GM21367 (cell line): ENCODE measurements around the gene AGRP.

Experiments used
- ATAC-seq: cut with Tn5 transposase; IDR thresholded peaks from one replicate; pipeline ENCODE4 v1.9.1; 2021; ENCODE audit not compliant: unreplicated experiment

Gene AGRP

DNA sequence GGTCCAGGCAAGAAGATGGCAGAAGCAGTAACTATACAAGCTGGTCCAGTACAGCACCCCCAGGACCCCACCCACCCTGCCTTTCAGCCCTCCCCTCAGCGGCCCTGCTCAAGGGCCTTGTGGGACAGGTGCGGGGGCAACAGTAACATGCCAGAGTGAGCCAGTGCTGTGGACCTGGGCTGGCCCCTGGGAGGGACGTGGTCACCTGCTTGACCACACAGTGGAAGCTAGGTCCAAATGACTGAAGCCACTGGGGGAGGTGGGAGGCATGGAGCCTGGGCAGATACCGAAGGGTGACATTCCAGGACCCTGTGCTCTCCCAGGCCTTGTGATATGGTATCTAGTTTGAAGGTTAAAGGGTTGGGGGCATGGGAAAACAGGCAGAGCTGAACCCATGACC is 19.7 kb downstream of the AGRP start:
- no peak for ATAC-seq

DNA sequence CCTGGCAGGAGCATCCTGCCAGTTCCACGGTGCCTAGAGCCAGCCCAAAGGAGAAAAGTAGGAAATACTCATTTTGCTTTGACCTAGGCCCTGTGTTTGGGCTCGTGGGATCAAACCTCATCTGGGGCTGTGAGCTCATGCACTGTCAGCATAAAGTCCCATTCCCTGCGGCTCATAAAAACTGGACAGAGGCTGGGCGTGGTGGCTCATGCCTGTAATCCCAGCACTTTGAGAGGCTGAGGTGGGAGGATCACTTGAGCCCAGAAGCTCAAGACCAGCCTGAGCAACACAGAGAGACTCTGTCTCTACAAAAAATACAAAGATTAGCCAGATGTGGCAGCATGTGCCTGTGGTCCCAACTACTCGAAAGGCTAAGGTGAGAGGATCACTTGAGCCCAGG is 20.3 kb downstream of the AGRP start:
- no peak for ATAC-seq

DNA sequence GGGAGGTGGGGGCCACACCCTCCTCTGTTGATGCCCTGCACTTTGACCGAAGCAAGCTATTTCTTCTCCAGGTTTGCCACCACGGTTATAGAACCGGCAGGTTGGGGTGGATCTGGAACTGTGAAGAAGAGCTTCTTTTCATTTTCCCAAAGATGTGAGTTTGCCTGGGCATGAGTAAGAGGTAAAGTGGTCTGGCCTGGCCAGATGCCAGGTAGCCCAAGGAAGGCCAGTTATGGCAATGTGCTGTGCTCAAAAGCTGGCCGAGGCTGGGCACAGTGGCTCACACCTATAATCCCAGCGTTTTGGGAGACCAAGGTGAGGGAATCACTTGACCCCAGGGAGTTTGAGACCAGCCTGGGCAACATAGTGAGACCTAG is 21.1 kb downstream of the AGRP start:
- no peak for ATAC-seq

DNA sequence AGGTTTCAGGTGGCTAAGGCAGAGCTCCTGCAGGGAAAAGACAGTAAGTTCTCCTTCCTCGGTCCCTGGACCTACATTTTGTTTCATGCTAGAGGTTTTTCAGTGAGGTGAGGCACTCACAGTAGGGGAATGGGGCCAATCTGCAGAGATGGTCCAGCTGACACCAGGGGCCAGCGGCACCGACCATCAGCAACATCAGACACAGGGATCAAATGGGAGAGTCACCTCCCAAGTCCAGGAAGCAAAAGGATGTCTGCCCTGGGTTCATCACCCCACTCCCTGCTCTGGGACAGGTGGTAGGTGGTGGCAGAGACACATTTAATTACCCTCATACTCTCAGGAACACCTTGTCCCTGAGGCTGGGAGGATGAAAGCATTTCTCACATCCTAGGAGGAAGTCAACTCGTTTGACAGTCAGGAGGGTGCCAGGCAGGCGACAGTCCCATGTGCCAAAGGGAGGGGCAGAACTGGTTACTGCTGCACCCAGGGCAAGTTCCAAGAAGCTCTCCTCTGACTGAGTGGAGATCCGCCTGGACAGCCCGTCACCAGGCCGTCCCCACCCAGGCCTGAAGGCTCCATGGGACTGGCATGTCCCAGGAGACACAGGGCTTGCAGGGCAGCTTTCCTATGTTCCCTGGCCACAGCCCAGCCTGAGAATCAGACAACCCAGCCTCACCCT is 21.6 kb downstream of the AGRP start:
- ATAC-seq = no peak

DNA sequence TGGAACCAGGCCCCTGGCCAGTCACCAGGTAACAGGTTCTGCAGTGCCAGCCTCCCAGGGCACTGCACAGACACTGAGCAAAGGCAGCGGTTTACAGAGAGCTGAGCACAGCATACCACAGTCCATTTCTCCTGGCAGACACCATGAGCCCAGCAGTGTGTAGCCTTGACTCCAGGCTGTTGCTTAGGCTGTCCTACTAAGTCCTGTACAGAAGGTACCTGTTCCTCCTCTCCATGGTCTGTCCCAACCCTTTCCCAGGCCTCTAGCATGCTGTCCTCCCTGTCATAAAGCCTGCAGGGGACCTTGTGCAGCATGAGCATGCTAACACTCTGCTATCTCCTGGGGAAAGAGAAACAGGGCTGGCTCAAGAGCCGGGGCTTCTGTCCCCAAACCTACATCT is 22.4 kb downstream of the AGRP start:
- ATAC-seq = no peak

DNA sequence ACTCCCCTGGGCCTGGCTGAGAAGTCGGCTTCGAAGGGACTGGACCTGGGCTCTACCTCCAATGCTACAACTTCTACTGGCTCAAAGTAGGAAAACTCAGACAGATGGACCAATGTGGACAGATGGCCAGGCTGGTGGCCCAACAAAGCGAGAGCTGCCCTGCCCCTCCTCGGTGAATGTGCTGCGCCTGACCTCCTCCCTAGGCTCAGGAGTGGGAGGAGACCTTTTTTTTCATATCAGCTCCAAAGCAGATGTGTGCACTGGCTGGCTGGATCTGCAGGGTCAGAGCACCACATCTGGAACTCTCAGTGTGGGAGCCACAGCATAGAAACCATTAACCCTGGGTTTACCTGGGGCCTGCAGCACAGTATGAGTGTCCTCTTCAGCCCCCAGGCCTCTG is 23.2 kb downstream of the AGRP start:
- ATAC-seq = no peak

DNA sequence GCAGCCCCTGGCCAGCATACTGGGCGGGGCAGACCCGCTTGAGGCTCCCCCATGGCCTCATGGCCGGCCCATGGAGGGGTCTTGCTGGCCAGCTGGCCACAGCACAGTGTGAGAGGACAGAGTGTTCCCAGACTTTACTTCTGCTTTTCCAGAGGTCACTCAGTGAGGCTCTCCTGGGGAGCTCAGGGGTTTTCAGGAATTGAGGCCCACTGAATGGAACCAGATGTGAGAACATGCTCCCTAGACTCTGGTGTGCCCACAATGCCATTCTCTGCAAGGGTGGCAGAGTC is 23.5 kb downstream of the AGRP start:
- ATAC-seq = no peak

DNA sequence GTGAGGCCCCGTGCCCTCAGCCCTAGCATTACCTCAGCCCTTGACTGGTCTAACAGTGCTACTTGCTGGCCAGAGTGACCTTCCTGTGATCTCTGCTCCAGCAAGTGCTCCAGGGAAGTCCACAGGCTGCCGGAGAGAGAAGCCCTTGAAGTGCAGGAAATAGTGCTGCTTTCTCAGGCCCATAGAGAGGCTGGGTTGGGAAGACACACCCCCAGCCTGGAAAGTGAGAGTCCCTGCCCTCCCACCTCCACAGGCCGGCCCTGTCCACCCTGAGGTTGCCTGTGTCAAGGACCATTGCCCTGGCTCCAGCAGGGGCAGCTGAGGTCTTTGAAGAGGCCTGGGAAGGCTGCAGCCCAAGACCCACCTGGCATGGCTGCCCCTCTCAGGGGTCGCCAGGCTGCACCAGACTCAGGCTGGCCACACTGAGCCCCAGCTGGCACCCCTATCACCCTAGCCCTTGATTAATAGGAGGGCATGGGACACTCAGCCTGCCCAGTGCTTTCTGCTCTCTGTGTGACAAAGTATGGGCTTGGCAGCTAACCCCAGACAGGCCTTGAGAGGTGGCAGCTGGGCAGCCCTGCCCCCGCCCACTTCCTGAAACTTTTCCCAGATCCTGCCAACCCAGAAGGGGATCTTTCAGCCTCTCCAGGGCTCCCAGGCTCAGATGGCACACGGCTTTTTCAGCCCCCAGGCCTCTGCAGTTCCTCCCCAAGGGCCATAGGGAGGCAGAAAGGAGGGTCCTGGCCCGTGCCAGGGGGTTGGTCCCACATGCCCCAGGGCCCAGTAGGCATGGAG is 24.1 kb downstream of the AGRP start:
- no peak for ATAC-seq

DNA sequence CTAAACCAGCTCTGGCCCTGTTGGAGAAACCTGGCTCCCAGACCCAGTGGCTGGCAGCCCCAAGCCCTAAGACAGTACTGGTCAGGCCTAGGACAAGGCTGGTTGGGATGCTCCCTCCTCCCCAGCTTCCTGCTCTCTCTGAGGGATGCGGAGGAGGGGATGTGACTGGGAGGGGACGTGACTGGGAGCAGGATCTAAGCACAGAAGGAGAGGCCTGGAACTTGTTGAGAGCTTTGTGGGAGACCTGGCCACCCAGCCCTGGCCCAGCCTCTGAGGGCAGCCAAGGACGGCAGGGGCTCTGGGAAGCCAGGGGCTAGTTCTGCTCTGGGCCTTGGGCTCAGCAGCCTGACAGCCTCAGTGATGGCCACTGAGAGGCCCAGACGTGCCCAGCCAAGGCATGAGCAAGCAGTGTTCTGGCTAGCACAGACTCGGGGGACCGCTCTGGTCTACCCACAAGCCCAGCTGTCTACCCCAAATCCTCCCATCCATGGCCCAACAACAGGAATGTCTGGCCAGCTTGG is 25.2 kb downstream of the AGRP start:
- no peak for ATAC-seq

DNA sequence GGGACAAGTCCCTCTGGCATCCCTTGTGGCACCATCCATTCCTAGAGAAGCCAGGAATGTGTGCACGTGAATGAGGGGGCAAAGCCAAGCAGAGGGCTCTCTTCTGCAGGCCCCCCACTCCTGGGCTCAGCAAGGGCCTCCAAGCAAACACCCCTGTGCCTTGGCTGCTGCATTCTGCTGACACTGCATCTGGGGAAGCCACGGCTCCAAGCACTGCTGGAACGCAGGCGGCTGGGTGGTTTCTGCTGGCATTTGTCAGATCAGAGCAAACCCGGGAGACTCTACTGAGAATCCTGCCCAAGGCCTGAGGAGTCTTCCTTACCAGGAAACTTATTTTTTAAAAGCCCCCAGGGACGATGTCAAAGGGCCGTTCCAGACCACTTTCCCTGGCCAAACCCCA is 25.7 kb downstream of the AGRP start:
- no peak for ATAC-seq

DNA sequence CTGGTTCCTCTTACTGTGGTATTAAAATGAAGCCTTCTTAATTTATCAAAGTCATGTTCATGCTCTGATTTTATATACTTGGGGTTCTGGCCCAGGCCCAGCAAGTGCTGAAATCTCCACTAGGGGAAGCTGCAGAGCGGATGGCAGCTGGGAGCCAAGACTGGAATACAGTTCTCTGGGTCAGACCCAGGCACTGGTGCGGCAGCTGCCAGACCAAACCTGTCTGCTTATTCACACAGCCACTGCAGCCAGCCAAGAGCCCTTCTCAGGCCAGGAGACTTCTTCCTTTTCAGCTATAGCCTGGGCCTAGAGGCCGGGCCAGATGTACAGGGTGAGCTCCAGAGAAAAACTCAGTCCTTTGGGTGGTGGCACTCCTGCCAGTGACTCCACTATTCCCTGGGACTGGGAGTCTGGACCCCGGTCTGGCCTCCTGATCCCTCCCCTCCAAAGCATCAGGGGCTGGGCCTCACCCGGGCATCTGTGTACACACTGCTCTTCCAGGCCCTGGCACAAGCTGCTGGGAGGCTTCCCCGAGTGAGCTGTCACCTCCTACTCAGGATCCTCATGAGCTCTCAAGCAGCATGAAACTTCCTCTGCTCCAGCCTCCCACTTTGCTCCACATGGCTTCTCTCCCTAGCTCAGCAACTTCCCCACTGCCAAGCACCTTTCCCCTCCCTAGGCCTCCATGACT is 26.8 kb downstream of the AGRP start:
- no peak for ATAC-seq

DNA sequence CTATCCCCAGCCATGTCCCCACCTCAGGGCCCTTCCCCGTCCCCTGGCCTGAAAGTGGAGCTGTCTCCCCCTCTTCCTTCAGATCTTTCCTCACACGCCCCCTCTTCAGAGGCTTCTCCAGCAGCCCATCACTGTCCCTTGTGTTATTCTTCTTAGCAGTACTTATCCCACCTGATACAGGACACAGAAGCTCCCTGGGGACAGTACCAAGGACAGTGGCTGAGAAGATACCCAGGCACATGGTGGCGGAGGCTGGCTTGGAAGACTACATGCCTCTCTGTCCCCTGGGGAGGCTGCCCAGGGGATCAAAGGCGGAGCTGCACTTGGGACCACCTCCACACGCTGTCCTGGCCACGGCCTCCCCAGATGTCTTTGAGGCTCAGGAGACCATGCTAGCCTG is 28.5 kb downstream of the AGRP start:
- no peak for ATAC-seq

DNA sequence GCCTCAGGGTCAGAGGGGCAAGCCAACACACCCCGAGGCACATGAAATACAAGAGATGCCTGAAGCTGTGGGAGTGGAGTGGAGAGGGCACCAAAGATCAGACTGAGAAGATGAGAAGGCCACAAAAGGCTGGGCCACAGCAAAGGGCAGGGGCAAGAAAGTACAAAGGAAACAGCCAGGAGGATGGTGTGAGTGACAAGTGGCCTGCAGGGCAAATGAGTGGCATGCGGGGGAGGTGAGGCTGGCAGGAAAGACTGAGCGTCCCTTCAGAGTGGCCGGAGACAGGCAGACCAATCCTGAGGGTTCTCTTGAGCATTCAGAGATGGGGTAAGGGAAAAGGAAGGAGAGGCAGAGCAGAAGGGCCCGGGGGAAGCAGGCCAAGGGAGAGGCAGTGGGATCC is 29.2 kb downstream of the AGRP start:
- ATAC-seq = no peak

DNA sequence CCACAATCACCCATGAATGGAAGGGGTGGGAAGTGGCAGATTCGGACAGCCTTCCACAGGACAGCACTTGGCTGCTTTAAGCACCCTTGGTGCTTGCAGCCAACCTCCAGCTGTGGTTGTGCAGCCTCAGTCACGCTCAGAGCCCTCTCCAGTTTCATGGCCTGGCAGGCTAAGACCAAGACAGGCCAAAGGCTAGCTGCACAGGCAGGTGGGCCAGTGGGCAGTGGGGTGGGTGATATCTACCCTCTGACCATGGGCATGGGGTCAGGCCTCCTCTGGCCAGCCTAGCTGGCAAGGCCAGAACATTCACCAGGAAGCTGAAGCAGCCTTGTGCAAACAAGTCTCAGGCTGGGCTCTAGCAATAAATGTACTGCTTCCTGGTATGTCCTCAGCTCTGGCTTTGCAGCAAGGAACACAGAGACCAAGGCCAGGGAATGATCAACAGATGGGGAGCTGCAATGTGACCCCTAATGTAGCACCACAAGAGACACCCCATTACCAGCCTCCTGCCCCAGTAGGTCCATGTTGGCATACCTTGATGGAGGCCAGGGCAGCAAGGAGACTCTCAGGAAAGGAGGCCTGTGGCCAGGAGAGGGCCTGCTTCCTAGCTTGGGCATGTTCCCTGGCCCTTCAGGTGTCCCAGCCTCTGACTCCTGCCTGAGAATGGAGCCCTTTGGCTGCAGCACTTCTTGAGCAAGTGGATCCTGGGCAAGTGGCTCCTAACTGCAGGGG is 31.5 kb downstream of the AGRP start:
- no peak for ATAC-seq

DNA sequence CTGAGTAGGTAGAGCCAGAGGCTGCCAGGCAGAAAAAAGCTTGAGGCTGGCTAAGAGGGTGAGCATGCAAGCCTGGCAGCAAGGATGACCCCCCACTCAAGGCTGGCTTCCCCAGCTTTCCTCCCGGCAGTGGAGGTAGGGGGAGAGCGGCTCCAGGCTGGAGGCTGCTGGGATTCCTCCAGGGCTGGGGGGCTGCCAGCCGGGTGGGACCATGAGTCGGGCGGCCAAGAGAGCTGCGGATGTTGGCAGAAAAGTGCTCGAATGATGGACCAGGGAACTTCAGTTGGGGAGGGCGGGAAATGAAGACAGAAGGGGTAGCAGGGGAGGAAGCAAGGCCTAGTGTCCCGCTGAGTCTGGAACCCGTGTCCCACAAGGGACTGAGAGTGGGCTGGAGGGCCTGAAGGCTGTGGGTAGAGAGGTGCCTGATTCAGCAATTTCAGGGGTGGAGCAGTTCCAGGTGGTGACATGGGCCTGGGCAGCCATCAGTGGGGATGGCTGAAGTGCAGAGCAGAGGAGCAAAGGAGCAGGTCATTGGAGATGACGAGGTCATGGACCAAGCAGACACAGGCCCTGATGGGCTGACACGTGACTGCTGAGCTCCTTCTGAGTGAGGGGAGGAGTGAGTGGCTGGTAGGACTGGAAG is 32.2 kb downstream of the AGRP start:
- no peak for ATAC-seq

DNA sequence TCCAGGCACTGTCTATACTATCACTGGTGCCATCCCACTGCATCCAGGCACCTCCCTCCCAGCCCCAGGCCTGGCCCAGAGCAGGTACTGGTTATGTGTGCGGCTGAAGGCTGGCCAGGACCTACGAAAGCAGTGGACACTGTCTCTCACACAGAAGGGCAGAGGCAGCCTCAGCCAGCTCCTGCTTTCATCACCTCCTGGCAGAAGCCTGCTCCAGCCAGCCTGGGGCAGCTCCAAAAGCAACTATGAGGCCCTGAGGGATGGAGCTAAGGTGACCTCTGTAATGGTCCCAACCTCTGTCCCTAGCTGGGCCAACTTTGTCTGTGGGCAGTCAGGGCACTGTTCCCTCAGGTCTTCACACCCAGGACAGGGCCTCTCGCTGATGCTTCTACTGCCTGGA is 33.6 kb downstream of the AGRP start:
- no peak for ATAC-seq

DNA sequence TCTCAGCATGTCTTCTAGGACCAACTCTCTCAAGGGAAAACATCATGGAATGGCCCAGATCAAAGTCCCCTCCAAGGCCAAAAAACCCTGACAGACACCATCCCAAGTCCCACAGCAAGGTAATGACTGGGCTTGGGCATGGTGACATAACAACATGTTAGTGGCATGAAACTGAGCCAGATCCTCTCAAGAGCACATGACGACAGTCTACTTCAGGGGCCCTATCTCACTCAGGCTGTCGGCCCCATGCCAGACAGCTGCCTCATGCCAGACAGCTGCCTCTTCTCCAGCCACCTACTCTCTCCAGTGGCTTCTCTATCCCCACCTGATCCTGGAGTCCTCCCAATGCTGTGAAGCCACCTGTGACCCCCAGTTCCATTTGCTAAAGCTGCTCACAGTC is 34.0 kb downstream of the AGRP start:
- no peak for ATAC-seq

DNA sequence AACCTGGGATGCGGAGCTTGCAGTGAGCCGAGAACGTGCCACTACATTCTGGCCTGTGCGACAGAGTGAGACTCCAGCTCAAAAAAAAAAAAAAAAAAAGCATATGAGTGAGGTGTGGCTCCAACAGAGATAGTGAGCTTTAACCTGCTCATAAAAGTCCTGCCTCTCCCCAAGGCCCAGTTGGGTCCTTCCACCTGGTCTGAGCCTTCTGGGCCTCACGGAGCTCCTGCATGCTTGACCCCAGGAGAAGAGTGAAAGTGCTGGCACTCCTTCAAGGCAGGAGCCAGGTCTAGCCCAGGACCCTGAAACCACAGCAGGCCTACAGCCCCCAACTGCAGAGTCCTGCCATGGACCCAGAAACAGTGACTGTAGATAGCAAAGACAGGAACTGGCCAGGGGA is 34.8 kb downstream of the AGRP start:
- no peak for ATAC-seq

DNA sequence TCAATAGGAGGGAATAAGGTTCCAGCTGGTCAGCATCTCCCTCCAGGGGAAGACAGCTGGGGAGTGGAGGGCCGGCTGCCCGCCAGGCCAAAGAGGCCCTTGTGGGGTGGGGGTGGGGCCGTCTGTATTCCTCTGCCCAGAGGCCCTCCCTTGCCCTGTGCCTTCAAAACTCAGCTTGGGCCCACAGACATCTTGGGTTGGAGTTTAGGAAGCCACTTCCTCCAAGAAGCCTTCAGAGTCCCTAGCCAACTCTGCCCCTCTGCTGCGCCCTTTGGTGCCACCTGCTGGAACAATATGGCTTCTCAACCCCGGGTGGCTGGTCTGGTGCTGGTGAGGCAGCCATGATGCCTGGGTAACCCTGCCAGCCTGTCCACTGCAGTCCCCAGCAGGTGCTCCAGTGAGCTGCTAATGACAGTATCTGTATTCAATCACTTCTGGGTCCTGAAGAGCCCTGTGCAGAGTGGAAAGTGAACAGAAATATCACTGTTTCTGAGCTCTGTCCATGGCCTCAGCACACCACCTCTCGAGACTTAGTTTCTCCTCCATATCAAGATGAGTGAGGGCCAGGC is 35.8 kb downstream of the AGRP start:
- ATAC-seq = no peak

DNA sequence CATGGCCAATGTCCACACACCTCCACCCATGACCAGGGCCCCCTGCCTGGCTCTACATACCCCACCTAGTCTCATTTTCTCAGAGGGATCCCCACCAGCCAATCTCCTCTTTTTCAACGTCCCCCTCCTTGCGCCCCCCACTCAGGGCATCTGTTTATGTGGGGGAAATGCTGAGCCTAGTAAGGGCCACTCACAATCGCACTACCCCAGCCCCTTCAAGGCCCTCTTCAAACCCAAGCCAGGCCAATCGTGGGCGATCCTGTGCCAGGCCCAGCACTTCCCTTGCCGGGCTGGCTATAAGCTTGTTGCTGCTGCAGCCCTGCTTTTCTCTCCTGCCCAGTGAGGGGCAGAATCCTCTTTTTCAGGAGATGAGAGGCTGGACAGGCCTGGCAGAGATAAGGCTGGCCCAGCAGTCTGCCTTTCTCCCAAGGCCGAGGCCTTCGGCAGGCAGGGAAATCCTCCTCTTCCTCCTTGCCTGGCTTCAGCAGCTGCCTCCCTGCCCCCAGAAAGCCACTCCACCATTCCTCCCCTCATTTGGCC is 36.3 kb downstream of the AGRP start:
- ATAC-seq = no peak
